ENCODE data around the gene PSMG1. TPM values are rescaled to one million over a fixed set of nuclear protein-coding genes. Genes with fewer than 3 reads are reported as not detected.

PSMG1 gene
- total RNA-seq, 1 donor from 2014 or later, result 37.1 TPM

Other genes starting within 250 kb of the PSMG1 start
- gene BRWD1, start 130.2 kb upstream of the PSMG1 start, total RNA-seq, result 20.3 and 26.3 TPM in 2 replicates
- 330 and 352 TPM in 2 replicates for gene HMGN1, start 165.6 kb upstream of the PSMG1 start, total RNA-seq

Measured in kidney epithelial cell (primary cell).